Duodenal mucosa (tissue), 2 donors: Measurements from ENCODE around the gene HYOU1.
"Not testable (repeated sequence)": the region's sequence is repeated elsewhere in the genome, so short reads cannot be mapped to it uniquely, and the experiment has no call there.

Source experiments
- H3K27ac ChIP-seq: one replicate; pipeline ENCODE4 v1.7.0; 2013; ENCODE audit warnings: low read depth, low read length
- H3K27me3 ChIP-seq, 2 donors: one replicate each; pipeline ENCODE4 v1.7.0; 2013; ENCODE audit warnings: low read length in 2 of 2, control low read depth in 1 of 2; ENCODE audit not compliant: insufficient read depth in 2 of 2, control insufficient read depth in 1 of 2
- H3K36me3 ChIP-seq, 2 donors: one replicate each; pipeline ENCODE4 v1.7.0; 2013; ENCODE audit warnings: low read length in 2 of 2, control low read depth in 1 of 2; ENCODE audit not compliant: insufficient read depth in 2 of 2, control insufficient read depth in 1 of 2
- H3K4me1 ChIP-seq, 2 donors: one replicate each; pipeline ENCODE4 v1.7.0; 2013; ENCODE audit warnings: low read length in 2 of 2, control low read depth in 1 of 2; ENCODE audit not compliant: insufficient read depth in 2 of 2, control insufficient read depth in 1 of 2
- H3K4me3 ChIP-seq, 2 donors: one replicate each; pipeline ENCODE4 v1.7.0; 2013; ENCODE audit warnings: low read length in 2 of 2, low read depth in 1 of 2
- H3K9ac ChIP-seq, 2 donors: one replicate each; pipeline ENCODE4 v1.7.0; 2013; ENCODE audit warnings: low read length in 2 of 2, low read depth in 1 of 2
- H3K9me3 ChIP-seq, 2 donors: one replicate each; pipeline ENCODE4 v1.7.0; 2013; ENCODE audit warnings: low read length in 2 of 2, control low read depth in 1 of 2; ENCODE audit not compliant: control insufficient read depth in 1 of 2

Gene HYOU1

GRCh38 chr11:119044708-119045107, 12.3 kb downstream of the HYOU1 start:
- H3K27ac ChIP-seq: no peak overlapping the region
- peaks cover 34 to 55% of the 10 kb centered on the region in 2 donors for H3K36me3 ChIP-seq
- H3K27me3 ChIP-seq: no peaks in the 10 kb centered on the region
- no peaks in the 10 kb centered on the region for H3K4me1 ChIP-seq
- no peak overlapping the region for H3K9ac ChIP-seq
- H3K4me3 ChIP-seq: no peak overlapping the region
- no peaks in the 10 kb centered on the region for H3K9me3 ChIP-seq

- Histone ChIP-seq H3K9ac (no peak overlapping the region), H3K27ac (no peak overlapping the region)
These were observed 14.1 kb downstream of the HYOU1 start for GRCh38 chr11:119042927-119043326.

DNA sequence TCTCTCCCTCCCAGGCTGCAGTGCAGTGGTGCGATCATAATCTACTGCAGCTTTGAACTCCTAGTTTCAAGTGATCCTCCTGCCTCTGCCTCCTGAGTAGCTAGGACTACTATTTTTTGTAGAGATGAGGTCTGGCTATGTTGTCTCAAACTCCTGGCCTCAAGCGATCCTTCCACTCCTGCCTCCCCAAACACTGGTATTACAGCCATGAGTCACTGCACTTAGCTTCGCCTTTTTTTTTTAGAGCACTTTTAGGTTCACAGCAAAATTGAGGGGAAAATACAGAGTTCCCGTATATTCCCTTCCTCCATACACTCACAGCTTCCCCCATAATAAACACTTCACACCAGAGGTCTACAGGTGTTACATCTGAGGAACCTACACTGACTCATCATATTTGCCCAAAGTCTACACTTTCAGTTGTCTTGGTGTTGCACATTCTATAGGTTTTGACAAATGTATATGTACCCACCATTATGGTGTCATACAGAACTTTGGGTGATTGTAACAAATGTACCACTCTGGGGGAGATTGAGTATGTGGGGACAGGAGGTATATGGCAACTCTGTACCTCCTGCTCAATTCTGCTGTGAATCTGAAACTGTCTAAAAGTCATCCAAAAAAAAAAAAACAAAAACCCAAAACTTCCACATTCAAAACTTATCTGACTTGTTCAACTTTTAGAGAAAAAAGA, 15.0 kb downstream of the HYOU1 start:
- Histone ChIP-seq H3K27me3 (no peaks in the 10 kb centered on the region), H3K27ac (no peak overlapping the region), H3K9me3 (no peaks in the 10 kb centered on the region), H3K4me3 (no peak overlapping the region), H3K9ac (no peak overlapping the region), H3K4me1 (no peaks in the 10 kb centered on the region), H3K36me3 (peaks cover 11 to 27% of the 10 kb centered on the region in 2 donors)

More at GRCh38 chr11:119042927-119043326, 14.1 kb downstream of the HYOU1 start:
- Histone ChIP-seq H3K27me3 (no peaks in the 10 kb centered on the region), H3K4me1 (no peaks in the 10 kb centered on the region), H3K4me3 (no peak overlapping the region), H3K36me3 (peaks cover 19 to 37% of the 10 kb centered on the region in 2 donors), H3K9me3 (no peaks in the 10 kb centered on the region)

- not testable (repeated sequence) for H3K36me3 ChIP-seq, H3K27me3 ChIP-seq, H3K4me3 ChIP-seq, H3K9me3 ChIP-seq, H3K27ac ChIP-seq, H3K9ac ChIP-seq, H3K4me1 ChIP-seq
These were observed 17.5 kb downstream of the HYOU1 start for GRCh38 chr11:119039471-119039870.

DNA sequence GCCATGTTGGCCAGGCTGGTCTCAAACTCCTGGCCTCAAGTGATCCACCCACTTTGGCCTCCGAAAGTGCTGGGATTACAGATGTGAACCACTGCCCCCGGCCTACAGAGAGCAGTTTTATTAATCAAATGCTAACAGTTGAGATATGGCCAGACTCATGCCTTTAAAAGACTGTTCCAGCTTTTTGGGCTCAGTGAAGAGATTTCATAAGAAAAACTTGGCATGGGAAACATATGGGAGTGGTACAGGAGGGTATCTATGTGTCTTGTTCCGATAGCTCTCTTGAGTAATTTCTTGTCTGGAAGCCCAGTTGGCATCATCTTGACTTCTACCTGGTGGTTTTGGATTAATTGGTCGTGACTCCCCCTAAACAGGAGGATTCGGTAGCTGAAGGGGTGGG, 18.1 kb downstream of the HYOU1 start:
- no peaks in the 10 kb centered on the region for H3K27me3 ChIP-seq
- H3K36me3 ChIP-seq: no peaks in the 10 kb centered on the region
- H3K4me3 ChIP-seq: no peak overlapping the region
- no peak overlapping the region for H3K27ac ChIP-seq
- no peak overlapping the region for H3K9ac ChIP-seq
- no peaks in the 10 kb centered on the region for H3K9me3 ChIP-seq
- H3K4me1 ChIP-seq: no peaks in the 10 kb centered on the region

- no peak overlapping the region for H3K4me3 ChIP-seq
- H3K36me3 ChIP-seq: no peaks in the 10 kb centered on the region
- no peaks in the 10 kb centered on the region for H3K9me3 ChIP-seq
- no peak overlapping the region for H3K9ac ChIP-seq
- H3K27ac ChIP-seq: no peak overlapping the region
- H3K27me3 ChIP-seq: no peaks in the 10 kb centered on the region
- peaks cover 2 to 5% of the 10 kb centered on the region in 2 donors for H3K4me1 ChIP-seq
These were observed 22.2 kb downstream of the HYOU1 start for GRCh38 chr11:119034813-119035212.

GRCh38 chr11:119033421-119033820, 23.6 kb downstream of the HYOU1 start:
- not testable (repeated sequence) for H3K36me3 ChIP-seq, H3K9me3 ChIP-seq, H3K27ac ChIP-seq, H3K9ac ChIP-seq, H3K4me3 ChIP-seq, H3K27me3 ChIP-seq
- H3K4me1 ChIP-seq: peaks cover 13 to 18% of the 10 kb centered on the region in 2 donors

DNA sequence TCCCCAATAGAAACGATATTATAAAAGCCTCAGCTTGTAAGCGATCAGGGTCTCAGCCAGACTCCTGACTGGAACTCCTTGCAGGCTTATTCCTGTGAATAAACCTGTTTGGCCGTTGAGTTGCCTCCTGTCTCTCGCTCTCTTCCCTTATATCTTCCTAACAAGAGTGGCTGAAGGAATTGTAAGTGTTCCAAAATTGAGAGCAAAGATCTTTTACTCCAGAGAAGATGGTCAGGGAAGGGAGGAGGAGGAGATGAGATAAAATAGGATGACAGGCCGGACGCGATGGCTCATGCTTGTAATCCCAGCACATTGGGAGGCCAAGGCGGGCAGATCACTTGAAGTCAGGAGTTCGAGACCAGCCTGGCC, 25.1 kb downstream of the HYOU1 start:
- H3K4me1 ChIP-seq: peaks cover 22 to 31% of the 10 kb centered on the region in 2 donors
- no peaks in the 10 kb centered on the region for H3K27me3 ChIP-seq
- no peaks in the 10 kb centered on the region for H3K9me3 ChIP-seq
- H3K36me3 ChIP-seq: peaks cover 0 to 7% of the 10 kb centered on the region in 2 donors
- H3K27ac ChIP-seq: no peak overlapping the region
- no peak overlapping the region for H3K4me3 ChIP-seq
- H3K9ac ChIP-seq: no peak overlapping the region

DNA sequence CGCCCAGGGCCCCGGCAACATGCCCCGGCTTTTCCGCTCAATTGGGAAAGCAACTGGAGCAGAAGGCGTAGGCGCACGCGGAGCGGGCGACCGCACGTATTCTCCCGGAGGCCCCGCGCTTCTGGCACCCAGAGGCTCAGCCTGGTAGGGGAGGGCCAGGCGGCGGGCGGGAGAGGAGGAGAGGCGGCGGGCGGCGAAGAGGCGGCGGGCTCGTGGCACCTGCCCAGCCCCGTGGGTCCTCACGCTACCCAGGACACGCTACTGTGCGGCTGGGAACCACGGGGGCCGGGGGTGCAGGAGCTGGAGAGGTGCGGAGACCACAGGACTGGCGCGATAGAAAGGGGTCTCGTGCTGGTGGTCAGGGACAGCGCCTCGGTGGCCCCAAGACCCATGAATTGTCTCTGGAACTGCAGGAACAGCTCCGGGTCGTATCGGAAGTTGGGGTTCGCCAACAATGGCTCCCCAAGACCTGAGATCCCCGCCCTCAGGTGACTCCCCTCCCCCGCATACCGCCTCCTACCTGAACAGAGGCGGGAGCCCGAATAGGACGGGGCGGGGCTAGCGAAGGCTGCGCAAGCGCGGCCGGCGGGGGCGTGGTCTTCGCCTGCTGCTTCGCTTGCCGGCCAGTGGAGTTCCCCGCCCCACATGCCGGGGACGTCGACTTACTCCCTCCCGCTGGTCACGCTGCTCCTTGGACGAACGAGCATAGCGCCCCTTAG, 26.5 kb downstream of the HYOU1 start, which contains the start of gene SLC37A4:
Gene SLC37A4, minus strand, starts transcription at position 549 of the 719 bp plus-strand sequence.
- Histone ChIP-seq H3K9ac (peak within 1 kb of the TSS; percentile 84 to 92), H3K27ac (peak within 1 kb of the TSS; percentile 82), H3K4me1 (peaks cover 30 to 43% of the 10 kb centered on the region in 2 donors), H3K36me3 (peaks cover 0 to 16% of the 10 kb centered on the region in 2 donors), H3K27me3 (no peaks in the 10 kb centered on the region), H3K9me3 (no peaks in the 10 kb centered on the region), H3K4me3 (peak within 1 kb of the TSS; percentile 89 to 93)

DNA sequence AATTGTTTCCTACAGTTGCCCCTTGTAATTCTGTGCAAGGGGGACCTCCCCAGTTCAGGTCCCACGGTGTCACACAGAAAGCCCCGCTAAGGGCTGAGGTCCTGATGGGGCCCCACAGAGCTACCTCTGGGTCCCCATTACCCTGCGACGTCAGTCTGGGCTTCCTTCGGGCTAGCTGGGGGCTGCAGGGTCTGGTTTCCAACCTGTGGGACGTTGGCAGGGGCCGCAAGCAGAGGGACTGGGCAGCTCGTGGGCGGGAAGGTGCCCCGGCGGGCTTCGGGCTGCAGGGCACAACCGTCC, 27.0 kb downstream of the HYOU1 start:
- Histone ChIP-seq H3K4me1 (peaks cover 35 to 48% of the 10 kb centered on the region in 2 donors), H3K9me3 (no peaks in the 10 kb centered on the region), H3K4me3 (peak overlapping the region; percentile 89 to 93), H3K9ac (peak overlapping the region; percentile 84 to 92), H3K36me3 (peaks cover under 1 to 20% of the 10 kb centered on the region in 2 donors), H3K27ac (peak overlapping the region; percentile 66), H3K27me3 (no peaks in the 10 kb centered on the region)
